Pancreas (tissue), 10 donors: ENCODE data around the gene SEC24D. TPM values are rescaled to one million over a fixed set of nuclear protein-coding genes. Genes with fewer than 3 reads are reported as not detected.
A peak's percentile ranks its signal among the peaks of the same experiment; 100 is the strongest.

ENCODE experiments used
- ATAC-seq, 4 donors: fragments of 200-7000 bp; cut with Tn5 transposase; one replicate each; pipeline versions ENCODE4 v1.8.0 to v1.9.1; 2020; ENCODE audit warnings: mild to moderate bottlenecking in 4 of 4, moderate library complexity in 4 of 4
- DNase-seq, 6 donors: peaks; one replicate each; pipeline ENCODE4 v3.0.0-alpha.2; 2020
- FAIRE-seq: peaks from 2 replicates; lab custom pipeline; 2012; peaks lifted over from hg19 to GRCh38; lab: Jason Lieb, UNC
- H3K27ac ChIP-seq, 4 donors: fragments of 200-600 bp; sonication (generic); 1 replicate in 3 of 4; 2 replicates in 1 of 4; pipeline versions ENCODE4 v1.5.0 to v1.8.0; 2020
- H3K27me3 ChIP-seq, 4 donors: fragments of 200-600 bp; one replicate each; pipeline ENCODE4 v1.8.0; 2021
- H3K36me3 ChIP-seq, 3 donors: fragments of 200-600 bp; sonication (generic) in 1 of 3; one replicate each; pipeline versions ENCODE4 v1.5.0 to v1.8.0; 2020 to 2021
- H3K4me1 ChIP-seq, 3 donors: fragments of 200-600 bp; one replicate each; pipeline ENCODE4 v1.8.0; 2021
- H3K4me3 ChIP-seq, 4 donors: fragments of 200-600 bp; sonication (generic) in 2 of 4; one replicate each; pipeline versions ENCODE4 v1.5.0 to v1.8.0; 2020 to 2021
- H3K9me3 ChIP-seq, 4 donors: fragments of 200-600 bp; one replicate each; pipeline ENCODE4 v1.8.0; 2021
- WGBS, 2 donors: extraction: QIAGEN DNeasy Blood & Tissue Kit; methylation state at CpG; one replicate each; pipeline ENCODE4 v1.1.7; 2013; 5-methylcytosine and 5-hydroxymethylcytosine counted together
- intact Hi-C, 3 donors: fragments of 100-400 bp; cut with DNase I; formaldehyde crosslinking; loops; one replicate each; pipeline versions ENCODE4 v1.11.1 to v1.14.2; 2022
- polyA plus RNA-seq, 2 donors: library from polyadenylated mRNA; stranded (reverse); fragments of 200-250 nt; gene quantifications; one replicate each; pipeline ENCODE4 v1.2.3, GENCODE V29; 2013
- total RNA-seq, 6 donors: library from RNA; stranded (reverse); fragmentation: NEBNext Ultra II Directional in 4 of 6; extraction: Animal tissue kit (Norgen Biotek cat#: 25700) in 4 of 6; gene quantifications; one replicate each; pipeline versions ENCODE4 v1.2.1 to v1.2.4, GENCODE V29; 2021 to 2023
- TF ChIP-seq, protein P1 (sequence below), 4 donors: fragments of 200-600 bp; sonication (generic) in 3 of 4; IDR thresholded peaks; one replicate each; pipeline versions ENCODE4 v1.5.0 to v1.8.0; 2021; ENCODE audit warnings: antibody characterized with exemption in 4 of 4
- donor health status: healthy with polysubstance abuse.
- donor health status: DM: no; HTN: no; CAD: no; lungs with moderate emphysema.
- donor health status: DM: no; HTN: no; CAD: no.
- donor health status: control.
- donor health status: control.
- donor health status: Bipolar disorder and iron deficiency.
- donor health status: DM: yes; HTN: yes; CAD: no.
- donor health status: DM: no; HTN: no; CAD: no.
- donor health status: DM: no; HTN: no; CAD: no.
- donor health status: DM: yes; HTN: yes; CAD: no.

SEC24D gene
- total and polyA plus RNA-seq, 8 donors, result 10.9 to 49.6 (median 35.1) TPM

DNA sequence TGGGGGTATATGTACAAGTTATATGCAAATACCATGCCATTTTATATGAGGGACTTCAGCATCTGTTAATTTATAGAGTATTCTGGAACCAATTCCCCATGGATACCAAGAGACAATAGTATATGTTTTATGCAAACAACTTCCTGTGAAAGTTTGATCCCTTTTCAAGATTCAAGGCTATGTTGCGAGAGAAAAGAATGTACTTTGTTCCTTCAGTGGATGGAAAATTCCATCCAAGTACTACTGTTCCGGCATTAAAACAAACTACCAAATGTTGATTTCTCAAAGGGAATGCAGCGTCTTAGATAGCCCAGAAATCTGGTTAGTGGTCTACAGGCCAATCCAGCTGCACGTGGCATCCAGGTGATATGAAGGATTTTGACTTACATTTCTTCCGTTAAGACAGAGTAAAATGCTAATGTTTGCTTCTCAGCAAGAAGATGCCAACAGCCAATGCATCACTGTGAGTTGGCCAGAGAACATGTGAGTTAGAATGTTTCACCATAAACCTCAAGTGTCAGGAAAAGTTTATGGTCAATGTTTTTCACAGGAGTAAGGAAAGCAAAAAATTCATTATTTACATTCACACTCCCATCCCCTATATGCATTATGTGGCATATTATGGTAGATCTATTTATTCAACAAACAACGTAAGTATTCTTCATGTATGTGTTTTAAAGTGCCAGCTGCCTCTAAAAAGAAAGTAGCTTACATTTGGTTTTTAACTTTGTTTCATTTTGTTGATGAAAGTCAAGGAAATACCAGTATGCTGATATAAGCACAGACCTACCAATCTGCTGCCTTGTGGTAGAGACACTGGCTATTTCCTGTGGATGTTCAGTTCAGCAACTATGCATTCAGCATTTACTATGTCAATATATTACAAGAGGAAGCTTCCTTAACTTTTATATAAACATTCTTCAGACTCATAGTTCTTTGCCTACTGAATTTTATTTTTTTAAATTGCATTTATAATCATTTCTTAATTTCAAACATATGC is 106.3 kb downstream of the SEC24D start:
- Histone ChIP-seq H3K4me1 (no peaks in the 10 kb centered on the region), H3K4me3 (no peak overlapping the region), H3K36me3 (peaks cover 4 to 68% (median 30%) of the 10 kb centered on the region in 3 donors), H3K9me3 (no peaks in the 10 kb centered on the region), H3K27ac (no peak overlapping the region), H3K27me3 (no peaks in the 10 kb centered on the region)
- TF ChIP-seq, protein P1, sequence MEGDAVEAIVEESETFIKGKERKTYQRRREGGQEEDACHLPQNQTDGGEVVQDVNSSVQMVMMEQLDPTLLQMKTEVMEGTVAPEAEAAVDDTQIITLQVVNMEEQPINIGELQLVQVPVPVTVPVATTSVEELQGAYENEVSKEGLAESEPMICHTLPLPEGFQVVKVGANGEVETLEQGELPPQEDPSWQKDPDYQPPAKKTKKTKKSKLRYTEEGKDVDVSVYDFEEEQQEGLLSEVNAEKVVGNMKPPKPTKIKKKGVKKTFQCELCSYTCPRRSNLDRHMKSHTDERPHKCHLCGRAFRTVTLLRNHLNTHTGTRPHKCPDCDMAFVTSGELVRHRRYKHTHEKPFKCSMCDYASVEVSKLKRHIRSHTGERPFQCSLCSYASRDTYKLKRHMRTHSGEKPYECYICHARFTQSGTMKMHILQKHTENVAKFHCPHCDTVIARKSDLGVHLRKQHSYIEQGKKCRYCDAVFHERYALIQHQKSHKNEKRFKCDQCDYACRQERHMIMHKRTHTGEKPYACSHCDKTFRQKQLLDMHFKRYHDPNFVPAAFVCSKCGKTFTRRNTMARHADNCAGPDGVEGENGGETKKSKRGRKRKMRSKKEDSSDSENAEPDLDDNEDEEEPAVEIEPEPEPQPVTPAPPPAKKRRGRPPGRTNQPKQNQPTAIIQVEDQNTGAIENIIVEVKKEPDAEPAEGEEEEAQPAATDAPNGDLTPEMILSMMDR (IDR thresholded peaks at IDR 0.05), result no peak
- DNase-seq, result no peak
- ATAC-seq, result peak in 1 of 4 donors; percentile 30
- FAIRE-seq, result no peak
- intact Hi-C loops, result no loop called here
- 51 to 58% methylated on average over 6 of the region's 6 CpGs for WGBS, 2 donors

GRCh38 chr4:118727360-118727759 is 108.6 kb downstream of the SEC24D start:
- no peaks in the 10 kb centered on the region for H3K9me3 ChIP-seq
- H3K27ac ChIP-seq, result no peak overlapping the region
- H3K27me3 ChIP-seq, result no peaks in the 10 kb centered on the region
- H3K36me3 ChIP-seq, result peaks cover 4 to 72% (median 36%) of the 10 kb centered on the region in 3 donors
- DNase-seq (no peak), FAIRE-seq (no peak), ATAC-seq (no peak)
- no peaks in the 10 kb centered on the region for H3K4me1 ChIP-seq
- 45 to 53% methylated on average over 1 of the region's 1 CpG for WGBS, 2 donors
- intact Hi-C loops, result no loop called here
- H3K4me3 ChIP-seq, result no peak overlapping the region
- TF ChIP-seq, protein P1 (IDR thresholded peaks at IDR 0.05), result no peak

GRCh38 chr4:118723369-118723768 is 112.6 kb downstream of the SEC24D start:
- TF ChIP-seq, protein P1 (IDR thresholded peaks at IDR 0.05), result no peak
- Histone ChIP-seq H3K4me1 (no peaks in the 10 kb centered on the region), H3K4me3 (no peak overlapping the region), H3K36me3 (peaks cover 4 to 44% (median 22%) of the 10 kb centered on the region in 3 donors), H3K27ac (no peak overlapping the region), H3K9me3 (no peaks in the 10 kb centered on the region), H3K27me3 (no peaks in the 10 kb centered on the region)
- intact Hi-C loops, result no loop called here
- 95 to 98% methylated on average over 3 of the region's 3 CpGs for WGBS, 2 donors
- ATAC-seq, result no peak
- DNase-seq, result no peak
- no peak for FAIRE-seq

DNA sequence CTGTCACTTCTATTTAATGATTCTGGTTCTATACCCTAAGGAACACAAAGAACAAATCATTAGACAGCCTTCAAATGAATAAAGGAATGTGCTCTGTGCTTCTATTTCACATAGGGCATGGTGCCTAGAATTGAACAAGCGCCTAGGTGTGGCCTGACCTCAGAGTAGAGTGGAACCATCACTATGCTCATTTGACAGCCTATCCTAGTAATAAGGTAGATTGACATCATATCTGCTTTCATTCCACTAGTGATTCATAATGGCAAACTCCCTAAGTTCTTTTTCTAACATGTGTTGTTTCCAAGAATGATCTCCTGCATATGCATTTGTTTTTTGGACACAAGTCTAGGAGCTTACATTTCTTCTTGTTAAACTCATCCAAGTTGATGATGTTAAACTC is 114.2 kb downstream of the SEC24D start:
- Histone ChIP-seq H3K27me3 (no peaks in the 10 kb centered on the region), H3K36me3 (peaks cover 0 to 30% (median 13%) of the 10 kb centered on the region in 3 donors), H3K9me3 (no peaks in the 10 kb centered on the region), H3K4me1 (no peaks in the 10 kb centered on the region), H3K4me3 (no peak overlapping the region), H3K27ac (no peak overlapping the region)
- ATAC-seq (no peak), FAIRE-seq (no peak), DNase-seq (no peak)
- intact Hi-C loops, result no loop called here
- 97 to 100% methylated on average over 1 of the region's 1 CpG for WGBS, 2 donors
- TF ChIP-seq, protein P1 (IDR thresholded peaks at IDR 0.05), result no peak
